ENCODE measurements around the gene OVCA2. TPM values are rescaled to one million over a fixed set of nuclear protein-coding genes. Genes with fewer than 3 reads are reported as not detected.
A peak's percentile ranks its signal among the peaks of the same experiment; 100 is the strongest.

OVCA2 gene
- polyA plus RNA-seq, 2 of the 4 experiments (the other 2 are of a cell fraction) = 54.6 to 66.3 TPM

DNA sequence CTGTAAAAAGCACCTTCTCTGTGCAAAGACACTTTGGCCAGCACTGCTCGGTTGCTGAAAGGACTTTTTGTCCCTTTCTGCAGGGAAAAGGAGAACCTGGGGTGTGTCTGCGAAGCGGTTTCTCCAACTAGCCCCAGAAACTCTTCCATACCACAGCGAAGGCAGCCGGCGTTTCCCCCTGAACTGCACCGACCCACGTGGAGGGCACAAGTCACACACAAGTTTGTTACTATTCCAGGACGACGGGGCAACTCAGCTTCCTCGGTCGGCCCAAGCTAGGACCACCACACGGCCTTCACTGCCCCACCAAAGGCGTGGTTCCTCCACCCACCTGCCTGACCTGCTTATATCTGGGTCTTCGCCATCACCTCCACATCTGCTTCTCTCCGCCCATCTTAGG, 18.6 kb upstream of the OVCA2 start:
- no peak overlapping the region for H3K27ac ChIP-seq
- H3K4me2 ChIP-seq = peak overlapping the region; percentile 96; the same call in 2 of the 3 replicates
- ATAC-seq (no peak), DNase-seq (ENCODE audit: low read depth in 1 of 2, low spot score in 1 of 2) (no peak), FAIRE-seq (no peak)
- POLR2A ChIA-PET = interaction anchor here (3.3 kb wide), 1 partner anchor 115 kb away, joined by 23 read pairs; no protein-coding TSS in a partner anchor
- H3K4me3 ChIP-seq = no peak overlapping the region
- no peaks in the 10 kb centered on the region for H3K9me3 ChIP-seq
- peaks cover 14% of the 10 kb centered on the region for H3K4me1 ChIP-seq
- TF ChIP-seq CEBPB (IDR thresholded peaks at IDR 0.05) (no peak), CHD2 (IDR thresholded peaks at IDR 0.05; ENCODE audit: low read length, partially characterized antibody) (no peak), FOXS1 (CRISPR knock-in tag; IDR thresholded peaks at IDR 0.05) (no peak), ZNF302 (CRISPR knock-in tag; IDR thresholded peaks at IDR 0.05) (no peak), RFX5 (IDR thresholded peaks at IDR 0.05) (no peak), ZC3H11A (IDR thresholded peaks at IDR 0.05) (no peak), HEYL (CRISPR knock-in tag; IDR thresholded peaks at IDR 0.05) (no peak), SREBF2 (IDR thresholded peaks at IDR 0.05) (no peak)
- TF ChIP-seq, protein P1, sequence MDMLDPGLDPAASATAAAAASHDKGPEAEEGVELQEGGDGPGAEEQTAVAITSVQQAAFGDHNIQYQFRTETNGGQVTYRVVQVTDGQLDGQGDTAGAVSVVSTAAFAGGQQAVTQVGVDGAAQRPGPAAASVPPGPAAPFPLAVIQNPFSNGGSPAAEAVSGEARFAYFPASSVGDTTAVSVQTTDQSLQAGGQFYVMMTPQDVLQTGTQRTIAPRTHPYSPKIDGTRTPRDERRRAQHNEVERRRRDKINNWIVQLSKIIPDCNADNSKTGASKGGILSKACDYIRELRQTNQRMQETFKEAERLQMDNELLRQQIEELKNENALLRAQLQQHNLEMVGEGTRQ (IDR thresholded peaks at IDR 0.05) = no peak
- 87% methylated on average over 16 of the region's 16 CpGs for WGBS (ENCODE audit: missing lambda C conversion rate)
- CTCF ChIA-PET = interaction anchor here (1.0 to 17.0 kb wide), 15 partner anchors 12 to 292 kb away, joined by 3 to 420 read pairs (median 32); partner anchors contain the start of gene OVCA2

DNA sequence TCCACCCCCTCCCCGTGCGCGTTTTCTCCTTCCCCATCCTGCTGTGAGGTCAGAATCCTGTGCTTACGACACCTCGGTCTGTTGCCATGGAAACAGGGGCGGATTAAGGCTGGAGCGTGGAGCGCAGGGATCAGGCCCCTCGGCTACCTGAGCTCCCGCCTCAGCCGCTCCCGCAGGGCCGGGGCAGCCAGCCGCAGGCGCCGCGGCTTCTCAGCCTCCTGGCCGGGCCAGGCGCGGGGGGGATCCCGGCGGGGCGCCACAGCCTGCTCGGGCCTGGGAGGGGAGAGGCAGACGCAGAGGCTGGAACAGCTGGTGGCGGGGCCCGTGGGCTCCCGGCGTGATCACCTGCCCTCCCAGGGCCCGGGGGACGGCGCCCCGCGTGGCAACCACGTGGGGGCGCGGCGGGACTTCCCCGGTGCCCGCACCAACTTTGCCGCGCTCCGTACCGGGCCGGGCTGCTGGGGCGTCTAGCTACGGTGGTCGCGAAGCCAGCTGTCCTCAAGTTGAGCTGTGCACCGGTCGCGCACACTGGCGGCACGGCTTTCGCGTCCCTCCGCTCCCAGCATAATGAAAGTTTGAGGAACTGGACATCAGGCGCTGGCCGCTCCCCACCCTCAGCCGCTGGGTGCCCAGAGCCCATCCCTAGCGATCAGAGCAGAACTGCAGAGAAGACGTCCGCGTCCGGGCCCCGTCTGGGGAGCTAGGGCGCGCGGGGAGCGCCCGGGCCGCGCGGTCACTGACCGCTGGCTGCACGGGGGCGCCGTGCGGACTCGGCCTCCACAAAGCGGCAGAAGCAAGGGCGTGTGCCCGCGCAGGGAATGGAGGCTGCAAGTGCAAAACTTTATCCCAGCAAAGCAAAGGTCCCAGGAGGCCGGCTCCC, 17.9 kb upstream of the OVCA2 start:
- CTCF ChIA-PET = interaction anchor here (0.6 to 17.0 kb wide), 26 partner anchors 9 to 303 kb away, joined by 3 to 420 read pairs (median 11); partner anchors contain the start of gene OVCA2
- DNase-seq (ENCODE audit: low read depth in 1 of 2, low spot score in 1 of 2) (peak; percentile 55 to 64), FAIRE-seq (no peak), ATAC-seq (peak; percentile 12 to 44; a peak in 4 of 6 replicates)
- 11% methylated on average over 46 of the region's 85 CpGs for WGBS (ENCODE audit: missing lambda C conversion rate)
- TF ChIP-seq RNF2 (IDR thresholded peaks at IDR 0.05; ENCODE audit: borderline replicate concordance, low read depth) (no peak), HDAC2 (IDR thresholded peaks at IDR 0.05) (peak; percentile 96; the same call in 1 of the 2 replicates)
- Histone ChIP-seq H3K4me3 (peak overlapping the region; percentile 43), H3K4me1 (peaks cover 14% of the 10 kb centered on the region), H3K27ac (peak overlapping the region; percentile 44 to 78; a peak in 5 of 6 replicates), H3K9me3 (no peaks in the 10 kb centered on the region), H3K4me2 (peak overlapping the region; percentile 96)
- POLR2A ChIA-PET = interaction anchor here (1.6 to 3.3 kb wide), 3 partner anchors 25 to 307 kb away, joined by 5 to 23 read pairs (median 15); no protein-coding TSS in a partner anchor

DNA sequence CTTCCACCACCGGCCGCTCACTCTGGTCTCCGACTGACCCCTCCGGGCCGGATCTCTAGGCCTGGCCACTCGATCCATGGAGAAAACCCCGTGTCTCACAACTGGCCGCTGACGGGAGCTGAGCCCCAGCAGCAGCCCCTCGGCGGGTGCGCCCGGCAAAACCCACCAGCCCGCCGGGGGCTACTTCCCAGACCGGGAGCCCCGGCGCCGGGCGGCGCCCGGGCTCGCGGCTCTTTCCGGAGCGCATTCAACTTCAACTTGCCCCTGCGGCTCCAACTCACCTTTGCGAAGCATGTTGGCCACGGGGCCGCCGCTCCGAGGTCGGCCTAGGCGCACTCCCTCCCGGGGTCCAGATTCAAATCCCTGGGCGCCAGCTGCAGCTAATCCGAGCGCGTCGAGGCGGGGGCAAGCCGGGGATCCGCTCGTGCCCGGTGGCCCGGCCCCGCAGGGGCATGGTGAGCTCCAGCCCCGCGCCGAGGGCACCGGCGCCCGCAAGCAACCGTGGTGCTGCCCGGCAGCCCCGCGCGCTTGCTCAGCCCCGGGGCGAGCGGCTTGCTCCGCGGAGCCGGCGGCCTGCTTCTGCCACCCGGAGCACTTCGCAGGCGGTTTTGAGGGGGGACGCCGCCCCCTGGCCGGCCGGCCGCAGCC, 17.1 kb upstream of the OVCA2 start:
- WGBS (ENCODE audit: missing lambda C conversion rate) = under 1% methylated on average over 35 of the region's 73 CpGs
- ChIA-PET POLR2A (interaction anchor here (1.6 to 3.3 kb wide), 3 partner anchors 26 to 308 kb away, joined by 5 to 23 read pairs (median 15); no protein-coding TSS in a partner anchor), CTCF (interaction anchor here (0.6 to 17.0 kb wide), 37 partner anchors 7 to 304 kb away, joined by 3 to 420 read pairs (median 11); partner anchors contain the start of gene OVCA2)
- peaks cover 14% of the 10 kb centered on the region for H3K4me1 ChIP-seq
- H3K4me3 ChIP-seq = peak overlapping the region; percentile 43
- DNase-seq (ENCODE audit: low read depth in 1 of 2, low spot score in 1 of 2) (peak in 1 of 2 experiments; percentile 44), FAIRE-seq (no peak), ATAC-seq (peak; percentile 4 to 11; a peak in 3 of 6 replicates)
- peak overlapping the region; percentile 44 to 78; a peak in 5 of 6 replicates for H3K27ac ChIP-seq
- H3K9me3 ChIP-seq = no peaks in the 10 kb centered on the region
- no peak for TF ChIP-seq RARB (CRISPR knock-in tag; IDR thresholded peaks at IDR 0.05)
- TF ChIP-seq MAZ (IDR thresholded peaks at IDR 0.05; ENCODE audit: borderline replicate concordance, low read depth, low read length) = no peak
- no peak for TF ChIP-seq CBX2 (IDR thresholded peaks at IDR 0.05; ENCODE audit: borderline replicate concordance, low read depth)
- no peak for TF ChIP-seq KDM1A (IDR thresholded peaks at IDR 0.05; ENCODE audit: low read depth)
- TF ChIP-seq KDM5A (IDR thresholded peaks at IDR 0.05) = no peak
- TF ChIP-seq NPAS2 (CRISPR knock-in tag; IDR thresholded peaks at IDR 0.05; ENCODE audit: borderline replicate concordance) = no peak
- TF ChIP-seq POLR2AphosphoS2 (conservative IDR thresholded peaks at IDR 0.05; ENCODE audit: low read length) = no peak
- no peak for TF ChIP-seq SREBF2 (IDR thresholded peaks at IDR 0.05)
- TF ChIP-seq SMC3 (IDR thresholded peaks at IDR 0.05) = no peak
- TF ChIP-seq, protein P2, sequence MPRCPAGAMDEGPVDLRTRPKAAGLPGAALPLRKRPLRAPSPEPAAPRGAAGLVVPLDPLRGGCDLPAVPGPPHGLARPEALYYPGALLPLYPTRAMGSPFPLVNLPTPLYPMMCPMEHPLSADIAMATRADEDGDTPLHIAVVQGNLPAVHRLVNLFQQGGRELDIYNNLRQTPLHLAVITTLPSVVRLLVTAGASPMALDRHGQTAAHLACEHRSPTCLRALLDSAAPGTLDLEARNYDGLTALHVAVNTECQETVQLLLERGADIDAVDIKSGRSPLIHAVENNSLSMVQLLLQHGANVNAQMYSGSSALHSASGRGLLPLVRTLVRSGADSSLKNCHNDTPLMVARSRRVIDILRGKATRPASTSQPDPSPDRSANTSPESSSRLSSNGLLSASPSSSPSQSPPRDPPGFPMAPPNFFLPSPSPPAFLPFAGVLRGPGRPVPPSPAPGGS (IDR thresholded peaks at IDR 0.05) = no peak
- TF ChIP-seq, protein P3, sequence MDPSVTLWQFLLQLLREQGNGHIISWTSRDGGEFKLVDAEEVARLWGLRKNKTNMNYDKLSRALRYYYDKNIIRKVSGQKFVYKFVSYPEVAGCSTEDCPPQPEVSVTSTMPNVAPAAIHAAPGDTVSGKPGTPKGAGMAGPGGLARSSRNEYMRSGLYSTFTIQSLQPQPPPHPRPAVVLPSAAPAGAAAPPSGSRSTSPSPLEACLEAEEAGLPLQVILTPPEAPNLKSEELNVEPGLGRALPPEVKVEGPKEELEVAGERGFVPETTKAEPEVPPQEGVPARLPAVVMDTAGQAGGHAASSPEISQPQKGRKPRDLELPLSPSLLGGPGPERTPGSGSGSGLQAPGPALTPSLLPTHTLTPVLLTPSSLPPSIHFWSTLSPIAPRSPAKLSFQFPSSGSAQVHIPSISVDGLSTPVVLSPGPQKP (IDR thresholded peaks at IDR 0.05; ENCODE audit: low read depth, low read length) = no peak
- TF ChIP-seq ZNF302 (CRISPR knock-in tag; IDR thresholded peaks at IDR 0.05) = no peak
- no peak for TF ChIP-seq FOSB (CRISPR knock-in tag; IDR thresholded peaks at IDR 0.05)
- TF ChIP-seq GATA3 (IDR thresholded peaks at IDR 0.05; ENCODE audit: borderline replicate concordance) = no peak
- TF ChIP-seq, protein P1 (IDR thresholded peaks at IDR 0.05) = no peak
- no peak for TF ChIP-seq RAD21 (conservative IDR thresholded peaks at IDR 0.05 in 1 of 2, IDR thresholded peaks at IDR 0.05 in 1 of 2)
- no peak for TF ChIP-seq TP53 (CRISPR knock-in tag; IDR thresholded peaks at IDR 0.05)
- TF ChIP-seq ZC3H11A (IDR thresholded peaks at IDR 0.05) = no peak
- TF ChIP-seq CBX8 (IDR thresholded peaks at IDR 0.05) = no peak
- peak overlapping the region; percentile 96 for H3K4me2 ChIP-seq

All from A549 (cell line).